ENCODE data around the gene PDCD4. TPM values are rescaled to one million over a fixed set of nuclear protein-coding genes. Genes with fewer than 3 reads are reported as not detected.

The PDCD4 gene
- total and polyA plus RNA-seq, 10 of the 15 experiments (the other 5 are each of a cell fraction or from before 2014, with no cell fraction given), result 101 to 372 (median 171) TPM

- no peak for TF ChIP-seq ZBTB40 (IDR thresholded peaks at IDR 0.05; ENCODE audit: borderline replicate concordance)
- no peak for TF ChIP-seq BMI1 (IDR thresholded peaks at IDR 0.05; ENCODE audit: borderline replicate concordance)
- TF ChIP-seq ZBTB33 (IDR thresholded peaks at IDR 0.05), result no peak
- TF ChIP-seq ZNF592 (IDR thresholded peaks at IDR 0.05), result no peak
- TF ChIP-seq NR2C1 (IDR thresholded peaks at IDR 0.05), result no peak
- no peak for TF ChIP-seq ZNF622 (IDR thresholded peaks at IDR 0.05)
- TF ChIP-seq ZNF207 (IDR thresholded peaks at IDR 0.05; ENCODE audit: borderline replicate concordance), result no peak
- TF ChIP-seq YBX1 (IDR thresholded peaks at IDR 0.05), result no peak
- no peak for TF ChIP-seq NBN (IDR thresholded peaks at IDR 0.05)
- TF ChIP-seq YY1 (IDR thresholded peaks at IDR 0.05; ENCODE audit: low read depth, low read length), result 0 out of 2 replicates have a peak, but pooled peaks have one; percentile 22
- TF ChIP-seq CREM (IDR thresholded peaks at IDR 0.05; ENCODE audit: low read depth), result peak; percentile 67; the same call in 1 of the 2 replicates
- TF ChIP-seq CBX3 (IDR thresholded peaks at IDR 0.05; ENCODE audit: borderline replicate concordance, low read depth), result no peak
- TF ChIP-seq TBL1XR1 (IDR thresholded peaks at IDR 0.05; ENCODE audit: low read depth, low read length), result no peak
- no peak for TF ChIP-seq ZNF274 (IDR thresholded peaks at IDR 0.05; ENCODE audit: insufficient read depth, insufficient read length)
- no peak for TF ChIP-seq ZSCAN29 (IDR thresholded peaks at IDR 0.05)
- no peak for TF ChIP-seq MYB (IDR thresholded peaks at IDR 0.05; ENCODE audit: borderline replicate concordance, low read depth, low read length)
- TF ChIP-seq POLR2A (IDR thresholded peaks at IDR 0.05; ENCODE audit: low read depth, low read length), result 0 out of 2 replicates have a peak, but pooled peaks have one; percentile 29
- TF ChIP-seq CEBPZ (IDR thresholded peaks at IDR 0.05; ENCODE audit: low read depth, low read length), result no peak
- no peak for TF ChIP-seq POLR2AphosphoS2 (IDR thresholded peaks at IDR 0.05; ENCODE audit: low read depth, low read length)
These were observed 2.7 kb upstream of the PDCD4 start (continued) for GRCh38 chr10:110868981-110869380.

All from GM12878 (cell line).